Ovary (tissue), 3 donors: ENCODE results near the gene NPSR1.

Source experiments
- CTCF ChIP-seq, 3 donors: fragments of 450-650 bp in 2 of 3; fragments of 200-600 bp in 1 of 3; IDR thresholded peaks; one replicate each; pipeline versions ENCODE4 v1.5.1 to v1.8.0; 2016 to 2022; ENCODE audit warnings: antibody characterized with exemption in 3 of 3, mild to moderate bottlenecking in 1 of 3
- EP300 ChIP-seq: sonication (generic); formaldehyde crosslinking; IDR thresholded peaks from one replicate; pipeline ENCODE4 v1.6.1; 2017; ENCODE audit warnings: antibody characterized with exemption
- donor health status: DM: no; HTN: no; CAD: no.

- TF ChIP-seq CTCF (IDR thresholded peaks at IDR 0.05) (no peak), EP300 (no peak)
Observed at GRCh38 chr7:34761627-34762026, 103.6 kb downstream of the NPSR1 start.
